GM21526 (cell line): ENCODE data around the gene CLK3.
"Not testable (repeated sequence)": the region's sequence is repeated elsewhere in the genome, so short reads cannot be mapped to it uniquely, and the experiment has no call there.

Experiments
- ATAC-seq: cut with Tn5 transposase; IDR thresholded peaks from one replicate; pipeline ENCODE4 v1.9.1; 2021; ENCODE audit warnings: moderate library complexity; ENCODE audit not compliant: unreplicated experiment, low FRiP score

CLK3 gene

DNA sequence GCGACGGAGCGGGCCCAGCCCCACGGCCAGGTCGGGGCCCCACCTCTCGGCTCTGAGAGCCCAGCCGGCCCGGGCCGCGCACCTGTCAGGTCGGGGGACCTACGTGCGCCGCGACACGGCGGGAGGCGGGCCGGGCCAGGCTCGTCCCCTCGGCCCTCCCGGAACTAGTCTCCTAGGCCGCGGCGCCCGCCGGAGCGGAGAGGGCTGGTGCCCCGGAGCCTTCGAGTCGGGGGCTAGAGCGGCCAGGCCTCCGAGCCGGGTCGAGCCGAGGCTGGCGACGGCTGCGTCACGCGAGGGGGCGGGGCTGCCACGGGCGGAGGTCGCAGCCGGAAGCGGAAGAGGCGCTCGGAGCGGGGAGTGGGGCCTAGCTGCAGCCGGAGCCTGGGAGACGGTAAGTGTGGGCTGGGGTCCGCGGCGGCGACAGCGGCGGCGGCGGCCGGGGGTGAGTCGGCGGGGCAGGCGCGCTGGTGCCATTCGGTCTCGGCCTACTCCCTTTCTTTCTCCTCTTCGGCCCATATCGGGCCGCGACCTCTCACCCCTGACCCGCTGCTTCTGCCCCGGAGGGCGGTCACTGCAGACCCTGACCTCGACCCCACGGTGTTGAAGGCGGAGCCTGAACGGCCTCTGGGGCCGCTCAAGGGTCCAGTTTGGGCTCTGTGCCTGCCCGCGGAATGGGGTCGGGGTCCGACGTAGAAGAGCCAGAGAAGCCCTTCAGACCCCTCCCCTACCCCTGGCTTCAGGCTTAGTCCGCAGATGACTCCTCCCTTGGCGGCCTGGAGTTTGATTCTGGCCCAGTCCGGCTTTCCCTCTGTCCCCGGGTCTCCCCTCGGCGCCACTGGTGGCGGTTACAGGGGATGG lies at the start of gene CLK3:
TSS of gene CLK3 (plus strand) at position 329 of the 858 bp plus-strand sequence. CDS start 3,361 bp downstream, outside the sequence.
- ATAC-seq = peak; percentile 80

DNA sequence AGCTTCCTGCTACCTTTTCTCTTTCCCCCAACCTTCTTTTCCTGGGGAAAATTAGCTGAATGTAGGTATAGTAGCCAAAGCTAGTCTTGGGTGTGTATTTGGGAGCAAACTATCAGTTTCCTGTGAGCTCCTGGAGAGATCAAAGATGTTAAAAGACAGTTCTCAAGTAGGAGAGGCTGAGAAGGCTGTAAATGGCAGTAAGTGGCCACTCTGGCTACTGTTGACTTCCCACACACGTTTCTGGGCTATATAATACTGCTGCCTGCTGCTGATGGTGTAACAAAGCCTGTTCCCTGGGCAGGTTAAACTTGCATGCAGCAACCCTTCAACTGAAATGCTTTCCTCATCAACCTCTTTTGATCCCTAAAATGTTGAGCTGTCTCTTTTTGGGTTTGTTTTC lies 47.0 kb upstream of the CLK3 start:
- no peak for ATAC-seq

DNA sequence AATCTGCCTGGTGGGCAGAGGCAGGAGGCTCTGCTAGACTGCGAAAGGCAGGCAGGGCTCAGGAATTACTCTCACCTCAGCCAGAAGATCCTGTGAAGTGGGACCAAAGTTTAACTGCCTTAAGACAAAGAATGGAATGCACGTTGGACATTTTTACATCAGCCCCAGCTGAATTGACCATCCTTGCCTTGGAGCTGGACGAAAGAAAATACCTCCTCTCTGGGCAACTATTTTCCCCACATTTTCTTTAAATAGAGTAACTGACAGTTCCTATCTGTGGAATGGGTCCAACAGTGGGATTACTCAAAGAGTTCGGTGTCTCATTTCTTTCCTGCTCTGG lies 45.9 kb upstream of the CLK3 start:
- no peak for ATAC-seq

DNA sequence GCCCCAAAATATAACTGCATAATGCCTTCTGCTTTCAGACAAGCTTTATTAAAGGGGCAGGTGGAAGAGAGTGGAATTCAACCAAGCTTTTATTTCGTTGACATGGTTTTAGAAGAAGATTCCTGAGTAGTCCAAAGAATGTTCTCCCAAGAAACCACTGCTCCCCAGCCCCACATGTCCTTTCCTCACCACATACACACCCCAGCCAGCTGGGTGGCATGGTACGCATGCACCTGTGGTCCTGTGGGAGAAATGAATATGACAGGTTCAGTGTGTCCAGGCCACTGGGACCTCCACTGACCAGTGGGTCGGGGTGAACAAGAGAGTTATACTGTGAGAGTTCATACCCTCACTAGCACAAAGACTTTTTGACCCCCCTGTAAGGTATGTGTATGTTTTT lies 44.4 kb upstream of the CLK3 start:
- ATAC-seq = no peak

DNA sequence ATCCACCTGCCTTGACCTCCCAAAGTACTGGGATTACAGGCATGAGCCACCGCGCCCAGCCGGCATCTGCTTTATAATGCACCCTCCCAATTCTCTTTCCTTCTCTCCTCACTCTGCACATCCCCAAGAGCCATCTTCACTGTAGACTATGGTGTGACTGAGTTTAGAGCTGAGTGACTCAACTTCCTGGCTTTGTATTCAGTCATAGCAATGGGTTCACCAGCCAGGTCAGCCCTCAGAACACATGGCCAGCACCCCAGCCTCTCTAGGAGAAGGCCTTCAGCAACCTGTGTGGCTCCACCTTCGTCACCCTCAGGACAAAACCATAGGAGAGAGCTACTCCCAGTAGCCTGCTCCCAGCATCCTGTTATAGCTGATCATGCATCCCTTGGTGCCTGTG lies 41.6 kb upstream of the CLK3 start:
- ATAC-seq = no peak

DNA sequence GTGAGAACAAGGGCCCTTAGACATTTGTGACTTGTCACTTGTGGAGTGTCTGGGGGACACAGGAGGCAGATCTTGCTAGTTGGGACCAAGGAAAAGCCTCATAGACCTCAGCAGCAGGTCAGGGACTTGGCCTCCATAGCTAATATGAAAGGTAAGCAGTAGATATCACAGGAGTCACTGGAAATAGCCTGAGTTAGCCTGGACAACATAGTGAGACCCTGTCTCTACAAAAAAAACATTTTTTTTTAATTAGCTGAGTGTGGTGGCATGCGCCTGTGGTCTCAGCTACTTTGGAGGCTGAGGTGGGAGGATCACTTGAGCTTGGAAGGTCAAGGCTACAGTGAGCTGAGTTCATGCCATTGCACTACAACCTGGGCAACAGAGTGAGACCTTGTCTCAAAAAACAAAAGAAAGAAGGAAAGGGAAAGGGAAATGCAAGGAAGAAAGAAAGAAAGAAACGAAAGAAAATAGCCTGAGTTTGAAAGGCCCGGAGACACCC lies 37.1 kb upstream of the CLK3 start:
- no peak for ATAC-seq

DNA sequence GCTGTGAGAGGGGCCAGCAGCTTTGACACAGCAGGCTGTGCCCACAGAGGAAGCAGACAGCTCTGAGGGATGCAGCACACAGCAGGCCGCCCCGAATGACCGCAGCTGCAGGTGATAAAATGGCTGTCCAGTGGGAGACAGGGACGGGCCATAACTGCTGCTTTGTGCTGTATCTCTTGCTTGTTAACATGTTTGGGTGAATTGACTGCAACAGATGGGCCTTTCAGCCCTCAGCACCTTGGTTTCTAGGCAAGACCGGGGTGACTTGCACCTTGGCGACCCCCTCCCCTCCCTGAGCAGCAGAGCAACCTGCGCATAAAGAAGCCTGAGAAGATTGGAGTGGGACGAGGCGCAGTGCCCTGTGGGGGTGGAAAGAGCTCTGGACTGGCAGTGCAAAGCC lies 36.6 kb upstream of the CLK3 start:
- no peak for ATAC-seq

DNA sequence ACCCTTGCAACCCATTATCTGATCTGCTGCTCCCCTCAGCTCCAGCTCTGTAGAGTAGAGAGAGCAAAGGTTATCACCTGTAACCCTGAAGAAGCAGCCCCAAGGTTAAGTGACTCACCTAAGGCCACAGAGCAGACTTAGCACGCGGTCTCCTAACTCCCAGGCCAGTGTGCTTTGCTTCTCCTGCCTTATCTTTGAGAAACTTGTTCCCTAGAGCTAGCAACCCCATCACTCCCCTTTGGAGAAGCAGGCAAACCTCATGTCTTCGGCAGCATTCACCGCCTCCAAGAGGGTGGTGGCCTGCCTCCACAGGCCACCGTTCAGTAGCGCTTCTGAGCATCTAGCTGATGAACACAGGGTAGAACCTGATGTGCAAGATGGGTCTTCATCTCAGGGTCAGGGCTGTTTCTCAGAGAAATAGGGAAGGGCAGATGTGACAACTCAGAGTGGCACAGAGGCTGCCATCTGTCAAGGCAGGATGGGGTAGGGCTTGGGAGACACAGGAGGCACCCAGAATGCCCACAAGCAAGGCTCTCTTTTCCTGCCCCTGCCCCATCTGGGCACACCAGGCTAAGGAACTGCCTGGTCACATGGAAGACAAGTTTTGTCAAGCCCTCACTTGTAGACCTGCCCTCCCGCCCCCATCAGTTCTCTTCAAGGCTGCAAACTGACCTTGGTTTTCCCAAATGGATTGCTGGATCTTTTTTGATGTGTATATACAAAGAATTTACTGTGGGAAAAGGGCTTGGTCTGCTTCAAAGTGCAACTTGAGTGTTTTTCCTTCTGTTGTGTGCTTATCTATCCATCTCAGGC lies 34.9 kb upstream of the CLK3 start:
- ATAC-seq = no peak

DNA sequence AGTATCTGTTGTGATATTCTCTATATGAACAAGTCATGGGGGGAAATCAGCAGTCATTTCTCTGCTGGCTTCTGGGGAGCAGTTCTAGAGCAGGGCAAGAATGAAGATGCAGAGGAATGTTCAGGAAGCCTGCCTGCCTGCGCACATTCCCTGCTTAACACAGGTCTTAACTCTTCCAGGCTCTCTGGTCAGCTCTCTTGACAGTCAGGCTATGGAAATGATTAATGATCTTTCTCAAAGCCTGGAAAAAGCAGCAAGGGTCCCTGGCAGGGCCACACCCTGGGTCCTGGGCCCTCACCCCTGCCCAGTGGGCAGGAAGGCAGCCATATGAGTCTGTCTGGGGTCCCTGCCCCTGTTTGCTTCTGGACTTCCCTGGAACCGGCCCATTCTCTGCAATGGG lies 31.4 kb upstream of the CLK3 start:
- no peak for ATAC-seq

DNA sequence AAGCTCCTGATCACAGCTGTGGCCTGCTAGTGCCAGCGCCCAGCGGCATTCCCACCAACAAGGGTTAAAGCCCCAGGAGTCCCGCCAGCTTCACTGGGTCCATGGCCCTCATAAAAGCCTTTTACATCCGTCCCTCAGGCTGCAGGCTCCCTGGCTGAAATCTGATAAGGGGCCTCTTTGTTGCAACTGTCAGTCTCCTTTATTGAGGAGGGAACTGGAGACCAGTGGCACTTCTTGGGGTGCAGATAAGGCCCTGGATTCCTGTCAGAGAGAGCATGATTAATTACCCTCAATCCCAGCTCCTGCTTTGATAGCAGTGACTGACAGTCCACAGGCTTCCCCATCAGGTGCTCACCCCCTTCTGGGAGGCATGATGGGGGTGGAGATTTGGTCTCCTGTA lies 30.9 kb upstream of the CLK3 start:
- no peak for ATAC-seq

DNA sequence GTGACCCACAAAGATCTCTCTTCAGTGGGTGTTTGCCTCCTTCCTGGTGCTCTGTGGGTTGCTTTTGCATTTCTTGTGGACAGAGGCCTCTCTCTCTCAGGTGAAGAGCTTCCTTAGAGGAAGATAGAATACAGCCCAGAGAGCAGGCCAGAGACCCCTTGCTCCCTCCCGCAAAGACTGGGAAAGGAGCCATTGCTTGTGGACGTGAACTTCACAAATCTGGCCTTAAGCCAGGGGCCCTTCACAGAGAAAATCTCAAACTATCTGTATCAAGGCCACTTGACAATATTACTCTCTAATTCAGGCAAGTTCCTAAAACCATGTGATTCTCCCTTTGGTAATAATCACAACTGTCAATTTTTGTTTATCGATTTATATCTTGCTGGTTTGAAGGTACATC lies 30.4 kb upstream of the CLK3 start:
- ATAC-seq = no peak

DNA sequence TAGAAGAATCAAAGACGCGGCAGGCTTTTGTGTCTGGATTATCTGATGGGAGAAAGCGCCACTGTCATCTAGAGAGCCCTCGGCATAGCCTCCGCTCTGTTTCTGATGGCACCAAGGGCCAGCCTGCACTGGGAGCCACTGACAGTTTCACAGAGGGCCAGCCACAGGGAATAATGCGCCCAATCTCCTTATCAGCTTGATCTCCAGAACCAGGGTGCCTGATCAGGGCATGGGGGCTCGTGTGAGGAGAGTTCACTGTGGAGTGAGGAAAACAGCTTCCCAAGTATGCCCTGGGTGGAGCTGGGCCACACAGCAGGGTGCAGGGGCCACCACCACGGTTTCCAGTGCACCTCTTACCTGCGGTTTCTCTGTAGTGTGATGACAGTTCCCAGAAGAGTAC lies 29.8 kb upstream of the CLK3 start:
- no peak for ATAC-seq

DNA sequence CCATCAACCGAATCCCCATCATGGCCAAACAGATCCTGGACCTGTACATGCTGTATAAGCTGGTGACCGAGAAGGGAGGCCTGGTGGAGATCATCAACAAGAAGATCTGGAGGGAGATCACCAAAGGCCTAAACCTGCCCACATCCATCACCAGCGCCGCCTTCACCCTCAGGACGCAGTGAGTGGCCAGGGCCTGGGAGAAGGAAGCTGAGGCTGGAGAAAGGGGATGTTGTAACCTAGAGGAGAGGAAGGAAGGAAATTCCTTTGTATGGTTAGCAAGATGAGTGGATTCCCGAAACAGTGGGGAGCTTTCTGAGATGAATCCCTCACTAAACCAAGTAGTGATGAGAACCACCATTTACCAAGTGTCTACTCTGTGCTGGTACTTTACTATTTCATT lies 25.8 kb upstream of the CLK3 start:
- no peak for ATAC-seq

DNA sequence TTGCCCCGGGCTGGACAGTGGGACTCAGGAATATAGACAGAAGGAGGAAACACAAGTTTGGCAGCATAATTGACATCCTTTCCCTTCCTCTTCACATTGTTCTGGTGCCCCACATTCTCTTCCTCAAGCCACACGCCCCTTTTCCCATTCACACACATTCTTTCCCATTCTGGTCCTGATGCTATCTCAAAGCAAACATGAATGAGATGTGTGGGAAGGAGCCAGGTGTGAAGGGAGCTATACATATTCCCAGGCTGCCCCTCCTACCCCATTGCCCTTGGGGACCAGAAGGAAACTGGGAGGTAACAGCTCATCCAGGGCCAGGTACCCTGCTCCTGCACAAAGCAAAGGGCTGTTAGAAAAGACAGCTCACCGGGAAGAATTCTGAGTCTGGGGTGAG lies 23.4 kb upstream of the CLK3 start:
- ATAC-seq = no peak

DNA sequence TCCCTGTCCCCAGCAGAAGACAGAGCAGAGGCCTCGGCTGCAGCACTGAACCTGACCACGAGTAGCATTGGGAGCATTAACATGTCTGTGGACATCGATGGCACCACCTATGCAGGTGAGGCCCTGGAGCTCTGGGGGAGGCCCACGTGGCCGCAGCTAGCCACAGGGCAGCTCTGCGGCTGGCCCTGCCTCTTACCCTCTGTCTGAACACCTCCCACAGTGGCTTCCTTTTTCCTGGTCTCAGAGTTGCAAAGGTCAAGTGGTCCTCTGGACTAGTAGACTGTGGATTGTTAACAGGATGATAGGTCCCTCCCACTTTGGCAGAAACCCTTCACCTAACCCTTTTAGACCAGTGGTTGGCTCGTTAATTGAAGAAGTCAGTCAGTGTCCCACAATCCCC lies 22.5 kb upstream of the CLK3 start:
- ATAC-seq = no peak

DNA sequence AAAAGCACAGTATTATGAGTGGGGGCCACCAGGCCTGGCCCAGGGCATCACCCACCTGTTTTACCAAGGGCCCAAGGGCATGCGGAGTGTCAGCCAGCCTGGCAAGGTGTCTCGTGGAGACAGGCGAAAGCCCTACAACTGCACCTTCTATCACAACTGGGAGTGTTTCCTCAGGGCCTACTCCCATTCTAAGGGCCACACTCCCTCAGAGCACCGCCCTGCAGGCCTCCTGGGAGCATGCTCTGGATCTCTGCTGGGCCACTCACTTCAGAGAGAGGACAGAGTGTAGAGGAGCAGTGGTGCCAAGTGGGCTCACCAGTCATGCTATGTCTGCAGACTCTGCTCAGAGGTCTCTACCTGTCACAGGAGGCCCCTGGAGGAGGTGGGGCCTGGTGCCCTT lies 21.2 kb upstream of the CLK3 start:
- no peak for ATAC-seq

DNA sequence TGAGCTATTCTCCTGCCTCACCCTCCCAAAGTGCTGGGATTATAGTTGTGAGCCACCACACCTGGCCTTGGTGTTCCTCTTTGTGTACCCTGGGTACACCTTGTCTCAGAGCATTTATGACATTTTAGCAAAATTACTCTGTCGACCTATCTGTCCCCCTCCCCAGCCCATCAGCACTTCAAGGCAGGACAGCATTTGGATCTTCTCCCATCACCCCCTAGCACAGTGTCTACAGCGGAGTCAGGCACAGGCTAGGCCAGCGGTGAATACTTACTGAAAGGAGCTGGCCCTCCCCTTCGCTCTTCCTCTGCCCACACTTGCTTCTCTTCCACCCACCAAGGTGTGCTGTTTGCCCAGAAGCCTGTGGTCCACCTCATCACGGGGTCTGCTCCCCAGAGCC lies 20.4 kb upstream of the CLK3 start:
- ATAC-seq = no peak

DNA sequence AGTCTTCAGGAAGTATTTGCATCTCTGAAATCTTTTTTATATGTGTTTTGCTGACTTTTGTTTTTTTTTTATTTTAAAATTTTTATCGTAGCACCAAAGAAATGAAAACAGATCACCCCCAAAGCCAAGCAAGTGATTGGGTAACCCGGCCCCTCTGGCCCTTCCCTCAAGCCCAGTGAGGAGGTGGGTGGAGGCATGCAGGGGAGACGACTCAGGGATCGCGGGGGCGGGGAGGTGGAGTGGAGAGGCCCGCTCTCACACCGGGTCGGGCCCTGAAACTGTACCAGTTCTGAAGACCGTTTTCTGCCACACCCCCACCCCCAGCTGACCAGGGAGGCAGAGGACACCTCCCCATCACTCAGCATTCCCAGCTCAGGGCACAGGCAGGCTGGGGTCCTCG lies 18.9 kb upstream of the CLK3 start:
- ATAC-seq = not testable (repeated sequence)

DNA sequence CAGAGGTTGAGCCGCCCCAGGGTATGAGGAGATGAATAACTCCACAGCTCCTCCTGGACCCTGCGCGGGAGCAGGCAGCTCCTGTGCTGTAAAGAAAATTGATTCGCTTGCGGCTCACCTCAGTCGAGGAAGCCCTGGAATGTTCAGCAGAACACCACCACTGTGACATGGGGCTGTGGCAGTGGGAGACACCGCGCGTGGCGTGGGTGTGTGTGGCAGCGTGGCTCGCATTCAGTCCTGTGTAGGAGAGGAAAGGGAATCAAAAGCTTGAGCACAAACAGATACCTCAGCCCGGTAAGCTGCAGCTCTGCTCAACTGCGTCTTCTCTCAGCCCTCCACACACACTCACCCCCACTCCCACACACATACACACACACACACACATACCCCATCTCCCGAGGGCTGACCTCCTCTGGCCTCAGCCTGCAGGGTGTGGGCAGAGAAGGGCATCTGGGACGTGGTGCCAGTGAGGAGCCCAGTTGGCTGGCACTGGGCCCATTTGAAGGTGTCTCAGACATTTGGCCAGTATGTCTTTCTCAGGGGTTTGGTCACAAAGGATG lies 18.4 kb upstream of the CLK3 start:
- ATAC-seq = not testable (repeated sequence)

DNA sequence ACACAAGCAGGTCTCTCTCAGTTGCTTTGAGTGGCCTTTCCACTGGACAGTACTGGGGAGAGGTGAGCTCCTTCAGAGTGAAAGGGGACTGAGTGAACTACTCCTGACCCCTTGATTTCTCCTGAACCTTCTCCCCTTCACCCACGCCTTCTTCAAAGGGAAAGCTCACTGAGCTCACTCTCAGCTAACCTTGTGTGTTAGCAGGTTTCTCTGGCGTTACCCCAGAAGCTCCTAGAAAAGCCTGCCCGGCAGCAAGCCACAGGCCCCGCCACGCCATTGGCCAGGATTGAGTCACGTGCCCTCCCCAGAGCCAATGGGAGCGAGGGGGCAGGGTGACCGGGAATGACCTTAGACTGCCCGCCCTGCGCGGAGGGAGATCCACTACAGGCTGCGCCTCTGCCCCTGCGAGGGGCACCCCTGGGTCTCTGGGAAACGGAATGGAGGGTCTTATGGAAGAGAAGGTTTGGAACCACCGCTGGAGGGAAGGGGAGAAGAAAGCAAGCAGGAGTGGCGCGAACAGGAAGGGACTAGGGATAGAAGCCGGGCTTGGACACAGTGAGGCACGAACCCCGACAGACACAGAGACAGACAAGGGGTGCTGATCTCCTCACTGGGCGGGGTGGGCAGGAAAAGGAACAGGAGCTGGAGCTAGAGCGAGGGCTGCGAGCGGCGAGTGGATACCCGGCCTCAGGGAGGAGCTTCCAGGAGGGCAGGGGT lies 17.4 kb upstream of the CLK3 start:
- ATAC-seq = peak; percentile 81

DNA sequence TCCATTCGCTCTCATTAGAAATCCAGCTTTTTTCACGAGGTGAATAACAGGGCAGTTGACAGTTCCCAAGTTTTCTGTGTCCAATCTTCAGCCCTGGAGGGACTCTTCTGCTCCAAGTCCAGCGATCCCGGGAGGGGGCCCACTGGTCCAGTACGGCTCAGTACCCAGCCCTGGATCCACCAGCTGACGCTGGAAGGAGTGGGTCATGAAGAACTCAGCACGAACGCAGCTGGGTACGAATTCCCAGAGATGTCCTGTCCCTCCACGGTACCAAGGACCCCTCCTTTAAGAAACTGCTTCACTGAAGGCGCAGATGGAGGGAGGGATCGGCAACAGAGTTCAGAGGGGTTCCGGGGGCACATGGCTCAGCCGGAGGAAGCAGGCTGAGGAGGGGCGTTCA lies 16.5 kb upstream of the CLK3 start:
- no peak for ATAC-seq
